ENCODE data around the gene FNDC3B.

GRCh38 chr3:172343117-172343516 is 303.7 kb downstream of the FNDC3B start:
- no peak for TF ChIP-seq YY1 (IDR thresholded peaks at IDR 0.05)
- TF ChIP-seq CTCF (IDR thresholded peaks at IDR 0.05; ENCODE audit: low read depth, low read length, missing input control) = no peak
- no peak for TF ChIP-seq MAX (IDR thresholded peaks at IDR 0.05)
- TF ChIP-seq, protein P1, sequence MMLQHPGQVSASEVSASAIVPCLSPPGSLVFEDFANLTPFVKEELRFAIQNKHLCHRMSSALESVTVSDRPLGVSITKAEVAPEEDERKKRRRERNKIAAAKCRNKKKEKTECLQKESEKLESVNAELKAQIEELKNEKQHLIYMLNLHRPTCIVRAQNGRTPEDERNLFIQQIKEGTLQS (IDR thresholded peaks at IDR 0.05) = no peak
- TF ChIP-seq, protein P2, sequence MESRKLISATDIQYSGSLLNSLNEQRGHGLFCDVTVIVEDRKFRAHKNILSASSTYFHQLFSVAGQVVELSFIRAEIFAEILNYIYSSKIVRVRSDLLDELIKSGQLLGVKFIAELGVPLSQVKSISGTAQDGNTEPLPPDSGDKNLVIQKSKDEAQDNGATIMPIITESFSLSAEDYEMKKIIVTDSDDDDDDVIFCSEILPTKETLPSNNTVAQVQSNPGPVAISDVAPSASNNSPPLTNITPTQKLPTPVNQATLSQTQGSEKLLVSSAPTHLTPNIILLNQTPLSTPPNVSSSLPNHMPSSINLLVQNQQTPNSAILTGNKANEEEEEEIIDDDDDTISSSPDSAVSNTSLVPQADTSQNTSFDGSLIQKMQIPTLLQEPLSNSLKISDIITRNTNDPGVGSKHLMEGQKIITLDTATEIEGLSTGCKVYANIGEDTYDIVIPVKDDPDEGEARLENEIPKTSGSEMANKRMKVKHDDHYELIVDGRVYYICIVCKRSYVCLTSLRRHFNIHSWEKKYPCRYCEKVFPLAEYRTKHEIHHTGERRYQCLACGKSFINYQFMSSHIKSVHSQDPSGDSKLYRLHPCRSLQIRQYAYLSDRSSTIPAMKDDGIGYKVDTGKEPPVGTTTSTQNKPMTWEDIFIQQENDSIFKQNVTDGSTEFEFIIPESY (IDR thresholded peaks at IDR 0.05) = no peak
- no peak for TF ChIP-seq TAF1 (conservative IDR thresholded peaks at IDR 0.05)
- TF ChIP-seq RAD21 (IDR thresholded peaks at IDR 0.05) = no peak
- no peak for TF ChIP-seq JUND (IDR thresholded peaks at IDR 0.05)

Data from liver (tissue), 3 donors.